CD14-positive monocyte (primary cell): ENCODE results near the gene SEMA6D. TPM values are rescaled to one million over a fixed set of nuclear protein-coding genes. Genes with fewer than 3 reads are reported as not detected.

Experiments
- DNase-seq, 3 donors: peaks; one replicate each; pipeline ENCODE4 v3.0.0-alpha.2; 2011 to 2022
- H2AFZ ChIP-seq: 2 replicates; pipeline ENCODE4 v1.6.0; 2012; ENCODE audit warnings: mild to moderate bottlenecking, low read depth, low read length, inconsistent platforms; ENCODE audit not compliant: insufficient read depth, poor library complexity, severe bottlenecking
- H3K27ac ChIP-seq, 2 donors: 1 replicate in 1 of 2; 2 replicates in 1 of 2; pipeline ENCODE4 v1.5.1; 2012 to 2013; ENCODE audit warnings: low read length in 2 of 2, control low read depth in 1 of 2, inconsistent platforms in 1 of 2, low read depth in 1 of 2, mild to moderate bottlenecking in 1 of 2
- H3K27me3 ChIP-seq, 2 donors: one replicate each; pipeline versions ENCODE4 v1.6.0 to v1.6.1; 2011 to 2013; ENCODE audit warnings: low read length in 2 of 2; ENCODE audit not compliant: control insufficient read depth in 2 of 2, insufficient read depth in 2 of 2
- H3K36me3 ChIP-seq, 2 donors: replicated peaks in 1 of 2; 1 replicate in 1 of 2; 2 replicates in 1 of 2; pipeline versions ENCODE4 v1.5.1 to v1.6.1; 2012 to 2013; ENCODE audit warnings: low read length in 2 of 2, control low read depth in 1 of 2, inconsistent platforms in 1 of 2, mild to moderate bottlenecking in 1 of 2; ENCODE audit not compliant: insufficient read depth in 2 of 2, control insufficient read depth in 1 of 2
- H3K4me1 ChIP-seq, 2 donors: 1 replicate in 1 of 2; 2 replicates in 1 of 2; pipeline versions ENCODE4 v1.5.1 to v1.6.1; 2012 to 2013; ENCODE audit warnings: low read length in 2 of 2, control low read depth in 1 of 2, inconsistent platforms in 1 of 2, mild to moderate bottlenecking in 1 of 2, moderate library complexity in 1 of 2; ENCODE audit not compliant: insufficient read depth in 2 of 2, control insufficient read depth in 1 of 2
- H3K4me2 ChIP-seq: replicated peaks from 2 replicates; pipeline ENCODE3; 2012; ENCODE audit warnings: low read length, moderate library complexity, mild to moderate bottlenecking; ENCODE audit not compliant: poor library complexity, severe bottlenecking; ENCODE audit errors: extremely low read depth
- H3K4me3 ChIP-seq, 3 experiments: fragments of 200-600 bp in 1 of 3; sonication (generic) in 1 of 3; replicated peaks in 1 of 3; 1 replicate in 2 of 3; 2 replicates in 1 of 3; pipeline ENCODE4 v1.5.1; 2011 to 2013; ENCODE audit warnings: low read length in 3 of 3, mild to moderate bottlenecking in 3 of 3, control low read depth in 2 of 3, low read depth in 2 of 3, inconsistent platforms in 1 of 3, moderate library complexity in 1 of 3
- H3K79me2 ChIP-seq: 2 replicates; pipeline ENCODE4 v1.6.0; 2012; ENCODE audit warnings: mild to moderate bottlenecking, control low read depth, inconsistent platforms, low read length, moderate library complexity; ENCODE audit not compliant: insufficient read depth
- H3K9ac ChIP-seq: 2 replicates; pipeline ENCODE4 v1.6.0; 2017; ENCODE audit warnings: low read length, mild to moderate bottlenecking; ENCODE audit not compliant: insufficient read depth, poor library complexity, severe bottlenecking
- H3K9me3 ChIP-seq, 2 donors: replicated peaks in 1 of 2; 1 replicate in 1 of 2; 2 replicates in 1 of 2; pipeline versions ENCODE4 v1.5.1 to v1.6.1; 2012 to 2013; ENCODE audit warnings: low read length in 2 of 2, control low read depth in 1 of 2; ENCODE audit not compliant: control insufficient read depth in 1 of 2, insufficient read depth in 1 of 2
- H4K20me1 ChIP-seq: 2 replicates; pipeline ENCODE4 v1.6.0; 2012; ENCODE audit warnings: mild to moderate bottlenecking, low read length, control low read depth, moderate library complexity; ENCODE audit not compliant: insufficient read depth
- H3K27ac Mint-ChIP-seq, 7 donors: one replicate each; pipeline ENCODE4 v1.8.0; 2020; ENCODE audit warnings: mild to moderate bottlenecking in 7 of 7, mixed read lengths in 7 of 7, moderate library complexity in 6 of 7, inconsistent platforms in 2 of 7
- H3K27me3 Mint-ChIP-seq, 3 donors: one replicate each; pipeline ENCODE4 v1.8.0; 2021 to 2022; ENCODE audit warnings: low read depth in 3 of 3, mild to moderate bottlenecking in 3 of 3, mixed read lengths in 3 of 3, moderate library complexity in 3 of 3, inconsistent platforms in 1 of 3
- H3K36me3 Mint-ChIP-seq, 2 donors: one replicate each; pipeline ENCODE4 v1.8.0; 2020; ENCODE audit warnings: mixed read lengths in 2 of 2, inconsistent platforms in 1 of 2, mild to moderate bottlenecking in 1 of 2
- H3K4me1 Mint-ChIP-seq: one replicate; pipeline ENCODE4 v1.8.0; 2020; ENCODE audit warnings: mild to moderate bottlenecking, mixed read lengths
- H3K4me3 Mint-ChIP-seq, 2 donors: one replicate each; pipeline ENCODE4 v1.8.0; 2020; ENCODE audit warnings: mild to moderate bottlenecking in 2 of 2, mixed read lengths in 2 of 2, moderate library complexity in 1 of 2
- H3K9me3 Mint-ChIP-seq, 7 donors: one replicate each; pipeline ENCODE4 v1.8.0; 2020 to 2022; ENCODE audit warnings: mixed read lengths in 7 of 7, mild to moderate bottlenecking in 6 of 7, moderate library complexity in 6 of 7, inconsistent platforms in 2 of 7
- CTCF ChIP-seq: fragments of 200-600 bp; IDR thresholded peaks from one replicate; pipeline ENCODE4 v1.8.0; 2022; ENCODE audit warnings: antibody characterized with exemption, mild to moderate bottlenecking
- WGBS: methylation state at CpG from one replicate; pipeline ENCODE4 v1.1.5; 2013; ENCODE audit warnings: missing lambda C conversion rate; ENCODE audit not compliant: insufficient coverage; 5-methylcytosine and 5-hydroxymethylcytosine counted together
- intact Hi-C, 2 donors: fragments of 100-400 bp; cut with micrococcal nuclease; formaldehyde crosslinking; loops; one replicate each; pipeline versions ENCODE4 v1.15.0 to v1.15.1; 2023
- polyA plus RNA-seq, 3 donors: library from polyadenylated mRNA; depleted of rRNA in 1 of 3; unstranded in 2 of 3; stranded (reverse) in 1 of 3; fragments of 300-500 nt in 2 of 3; fragments of >200 nt in 1 of 3; fragmentation: Illumina TruSeq in 2 of 3; gene quantifications; 1 replicate in 2 of 3; 2 replicates in 1 of 3; pipeline ENCODE4 v1.2.3, GENCODE V29; 2012 to 2021

SEMA6D gene
- polyA plus RNA-seq, 3 donors: not detected

GRCh38 chr15:47787875-47788274 is 70.6 kb downstream of the SEMA6D start:
- no peaks in the 10 kb centered on the region for H3K27me3 ChIP-seq
- peaks cover 4 to 5% of the 10 kb centered on the region in 2 donors for H3K9me3 ChIP-seq
- H3K79me2 ChIP-seq: no peaks in the 10 kb centered on the region
- TF ChIP-seq CTCF: no peak
- H3K4me1 ChIP-seq: no peaks in the 10 kb centered on the region
- H4K20me1 ChIP-seq: no peaks in the 10 kb centered on the region
- no peak overlapping the region for H3K4me3 Mint-ChIP-seq
- H3K4me3 ChIP-seq: no peak overlapping the region
- no peak overlapping the region for H2AFZ ChIP-seq
- H3K9ac ChIP-seq: no peak overlapping the region
- H3K36me3 Mint-ChIP-seq: no peaks in the 10 kb centered on the region
- no peaks in the 10 kb centered on the region for H3K4me1 Mint-ChIP-seq
- no peak overlapping the region for H3K27ac ChIP-seq
- H3K27ac Mint-ChIP-seq: no peak overlapping the region
- intact Hi-C loops: no loop called here
- 80% methylated on average over 1 of the region's 1 CpG for WGBS
- H3K27me3 Mint-ChIP-seq: peaks cover 0 to 3% (median 2%) of the 10 kb centered on the region in 3 donors
- no peak for DNase-seq
- H3K9me3 Mint-ChIP-seq: peaks cover 0 to 7% (median 2%) of the 10 kb centered on the region in 7 donors
- H3K36me3 ChIP-seq: no peaks in the 10 kb centered on the region
- no peak overlapping the region for H3K4me2 ChIP-seq

GRCh38 chr15:47788685-47789084 is 71.4 kb downstream of the SEMA6D start:
- H3K4me3 Mint-ChIP-seq: no peak overlapping the region
- H3K27me3 ChIP-seq: no peaks in the 10 kb centered on the region
- no peak overlapping the region for H3K4me2 ChIP-seq
- WGBS: 100% methylated on average over 1 of the region's 3 CpGs
- no peaks in the 10 kb centered on the region for H4K20me1 ChIP-seq
- peaks cover under 1 to 4% of the 10 kb centered on the region in 2 donors for H3K9me3 ChIP-seq
- peaks cover 0 to 2% (median 2%) of the 10 kb centered on the region in 7 donors for H3K9me3 Mint-ChIP-seq
- TF ChIP-seq CTCF: no peak
- H3K27me3 Mint-ChIP-seq: peaks cover 0 to 3% (median 2%) of the 10 kb centered on the region in 3 donors
- H3K4me1 Mint-ChIP-seq: no peaks in the 10 kb centered on the region
- no peak overlapping the region for H2AFZ ChIP-seq
- H3K36me3 Mint-ChIP-seq: no peaks in the 10 kb centered on the region
- H3K36me3 ChIP-seq: no peaks in the 10 kb centered on the region
- intact Hi-C loops: no loop called here
- no peak overlapping the region for H3K4me3 ChIP-seq
- no peak overlapping the region for H3K27ac Mint-ChIP-seq
- no peak overlapping the region for H3K27ac ChIP-seq
- H3K9ac ChIP-seq: no peak overlapping the region
- no peak for DNase-seq
- no peaks in the 10 kb centered on the region for H3K4me1 ChIP-seq
- H3K79me2 ChIP-seq: no peaks in the 10 kb centered on the region
